Caco-2 (cell line): ENCODE measurements around the gene MED13L. TPM values are rescaled to one million over a fixed set of nuclear protein-coding genes. Genes with fewer than 3 reads are reported as not detected.
A peak's percentile ranks its signal among the peaks of the same experiment; 100 is the strongest.

ENCODE experiments used
- BruUV-seq: library from RNA; stranded (reverse); fragments of 400-500 nt; replicated peaks from 2 replicates; lab custom pipeline; 2021; lab: Mats Ljungman, UMichigan
- CTCF ChIA-PET: fragments of 300-600 bp; sonication (Branson Sonifier 250); formaldehyde crosslinking; loops from one replicate; lab custom pipeline; 2022; ENCODE audit warnings: antibody characterized with exemption; lab: Charles Lee
- POLR2A ChIA-PET: fragments of 300-600 bp; sonication (Branson Sonifier 250); formaldehyde crosslinking; loops from one replicate; lab custom pipeline; 2022; ENCODE audit warnings: antibody characterized with exemption; lab: Charles Lee
- DNase-seq, 2 experiments: peaks; one replicate each; pipeline versions ENCODE4 v3.0.0 to v3.0.0-alpha.2; 2020 to 2022
- H3K27me3 ChIP-seq: replicated peaks from 2 replicates; pipeline ENCODE4 v1.6.0; 2011; ENCODE audit warnings: low read length; ENCODE audit not compliant: control insufficient read depth, insufficient read depth
- H3K36me3 ChIP-seq: 2 replicates; pipeline ENCODE4 v1.5.1; 2011; ENCODE audit warnings: low read length; ENCODE audit not compliant: control insufficient read depth, insufficient read depth
- H3K4me1 ChIP-seq: fragments of 250-450 bp; sonication (Bioruptor Pico); 2 replicates; pipeline ENCODE4 v1.5.1; 2020; ENCODE audit warnings: mild to moderate bottlenecking
- H3K4me3 ChIP-seq: 2 replicates; pipeline ENCODE4 v1.5.1; 2011; ENCODE audit warnings: low read depth, mild to moderate bottlenecking, control low read depth, low read length
- H3K9me3 ChIP-seq: fragments of 250-450 bp; sonication (Bioruptor Pico); 2 replicates; pipeline ENCODE4 v1.5.1; 2020; ENCODE audit warnings: mild to moderate bottlenecking, moderate library complexity
- H3K27ac Mint-ChIP-seq: one replicate; pipeline ENCODE4 v1.8.0; 2022; ENCODE audit warnings: mixed read lengths; ENCODE audit not compliant: unreplicated experiment
- H3K27me3 Mint-ChIP-seq: one replicate; pipeline ENCODE4 v1.8.0; 2022; ENCODE audit warnings: mixed read lengths; ENCODE audit not compliant: insufficient read depth, unreplicated experiment
- H3K36me3 Mint-ChIP-seq: one replicate; pipeline ENCODE4 v1.8.0; 2022; ENCODE audit warnings: mild to moderate bottlenecking, mixed read lengths; ENCODE audit not compliant: insufficient read depth, unreplicated experiment
- H3K4me1 Mint-ChIP-seq: one replicate; pipeline ENCODE4 v1.8.0; 2022; ENCODE audit warnings: low read depth, mixed read lengths; ENCODE audit not compliant: unreplicated experiment
- H3K4me3 Mint-ChIP-seq: one replicate; pipeline ENCODE4 v1.8.0; 2022; ENCODE audit warnings: mild to moderate bottlenecking, moderate library complexity, mixed read lengths; ENCODE audit not compliant: unreplicated experiment
- H3K9me3 Mint-ChIP-seq: one replicate; pipeline ENCODE4 v1.8.0; 2022; ENCODE audit warnings: mixed read lengths; ENCODE audit not compliant: unreplicated experiment
- intact Hi-C: fragments of 100-400 bp; cut with micrococcal nuclease; formaldehyde crosslinking; loops from one replicate; pipeline ENCODE4 v1.10.0; 2022; ENCODE audit not compliant: unreplicated experiment
- total RNA-seq: library from RNA; stranded (reverse); gene quantifications from 2 replicates; pipeline ENCODE4 v1.2.3, GENCODE V29; 2022
- TF ChIP-seq, protein P1 (sequence below), 2 experiments: fragments of 200-600 bp in 1 of 2; IDR thresholded peaks; 1 replicate in 1 of 2; 2 replicates in 1 of 2; pipeline versions ENCODE4 v1.5.1 to v1.8.0; 2011 to 2022; ENCODE audit warnings: antibody characterized with exemption in 1 of 2, control low read depth in 1 of 2, inconsistent platforms in 1 of 2, low read depth in 1 of 2, low read length in 1 of 2, mild to moderate bottlenecking in 1 of 2, moderate library complexity in 1 of 2; ENCODE audit not compliant: insufficient read depth in 1 of 2, severe bottlenecking in 1 of 2, unreplicated experiment in 1 of 2

Gene MED13L
- total RNA-seq, 1 experiment from 2014 or later: 160 TPM

DNA sequence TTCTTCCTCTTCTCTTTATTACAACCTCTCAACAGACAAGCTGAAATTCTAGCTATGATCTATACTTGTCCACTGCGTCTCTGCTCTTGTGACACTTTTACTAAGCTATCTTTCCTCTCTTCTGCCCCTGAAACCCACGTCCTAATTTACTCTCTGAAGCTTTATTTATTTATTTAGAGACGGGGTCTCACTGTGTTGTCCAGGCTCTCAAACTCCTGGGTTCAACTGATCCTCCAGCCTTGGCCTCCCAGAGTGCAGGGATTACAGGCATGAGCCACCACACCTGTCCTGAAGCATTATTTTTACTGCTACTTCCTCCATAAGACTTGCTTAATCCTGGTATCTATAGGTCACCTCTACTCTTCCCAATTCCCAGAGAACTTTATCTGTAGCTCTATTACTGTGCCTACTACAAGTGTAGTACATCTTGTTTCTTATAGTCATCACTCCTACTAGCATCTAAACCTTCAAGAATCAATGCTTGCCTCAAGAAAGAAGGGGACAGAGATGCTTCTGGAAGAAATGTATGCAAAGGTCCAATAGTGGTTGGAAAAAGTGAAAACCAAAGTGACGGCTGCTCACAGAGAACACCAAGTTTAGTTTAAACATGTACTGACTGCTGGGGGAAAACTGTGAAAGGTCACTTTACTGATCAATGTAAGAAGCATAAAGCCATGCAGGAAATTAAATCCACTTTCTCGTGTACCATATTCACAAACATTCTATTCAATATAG, 61.3 kb downstream of the MED13L start:
- intact Hi-C loops: no loop called here
- Mint-ChIP-seq H3K4me3 (no peak overlapping the region), H3K9me3 (no peaks in the 10 kb centered on the region), H3K27ac (peak overlapping the region; percentile 11), H3K27me3 (no peaks in the 10 kb centered on the region), H3K4me1 (peaks cover 6% of the 10 kb centered on the region), H3K36me3 (no peaks in the 10 kb centered on the region)
- TF ChIP-seq, protein P1, sequence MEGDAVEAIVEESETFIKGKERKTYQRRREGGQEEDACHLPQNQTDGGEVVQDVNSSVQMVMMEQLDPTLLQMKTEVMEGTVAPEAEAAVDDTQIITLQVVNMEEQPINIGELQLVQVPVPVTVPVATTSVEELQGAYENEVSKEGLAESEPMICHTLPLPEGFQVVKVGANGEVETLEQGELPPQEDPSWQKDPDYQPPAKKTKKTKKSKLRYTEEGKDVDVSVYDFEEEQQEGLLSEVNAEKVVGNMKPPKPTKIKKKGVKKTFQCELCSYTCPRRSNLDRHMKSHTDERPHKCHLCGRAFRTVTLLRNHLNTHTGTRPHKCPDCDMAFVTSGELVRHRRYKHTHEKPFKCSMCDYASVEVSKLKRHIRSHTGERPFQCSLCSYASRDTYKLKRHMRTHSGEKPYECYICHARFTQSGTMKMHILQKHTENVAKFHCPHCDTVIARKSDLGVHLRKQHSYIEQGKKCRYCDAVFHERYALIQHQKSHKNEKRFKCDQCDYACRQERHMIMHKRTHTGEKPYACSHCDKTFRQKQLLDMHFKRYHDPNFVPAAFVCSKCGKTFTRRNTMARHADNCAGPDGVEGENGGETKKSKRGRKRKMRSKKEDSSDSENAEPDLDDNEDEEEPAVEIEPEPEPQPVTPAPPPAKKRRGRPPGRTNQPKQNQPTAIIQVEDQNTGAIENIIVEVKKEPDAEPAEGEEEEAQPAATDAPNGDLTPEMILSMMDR (IDR thresholded peaks at IDR 0.05; ENCODE audit: insufficient read depth in 1 of 2, low read depth in 1 of 2, low read length in 1 of 2, severe bottlenecking in 1 of 2, unreplicated experiment in 1 of 2): no peak
- ChIA-PET CTCF (no interaction called here), POLR2A (interaction anchor here (0.6 kb wide), 1 partner anchor 421 kb away, joined by 3 read pairs; no protein-coding TSS in a partner anchor)
- no TSS peak for BruUV-seq
- no peaks in the 10 kb centered on the region for H3K27me3 ChIP-seq
- no peaks in the 10 kb centered on the region for H3K36me3 ChIP-seq
- H3K4me1 ChIP-seq: no peaks in the 10 kb centered on the region
- DNase-seq: no peak
- no peak overlapping the region for H3K4me3 ChIP-seq
- no peaks in the 10 kb centered on the region for H3K9me3 ChIP-seq

DNA sequence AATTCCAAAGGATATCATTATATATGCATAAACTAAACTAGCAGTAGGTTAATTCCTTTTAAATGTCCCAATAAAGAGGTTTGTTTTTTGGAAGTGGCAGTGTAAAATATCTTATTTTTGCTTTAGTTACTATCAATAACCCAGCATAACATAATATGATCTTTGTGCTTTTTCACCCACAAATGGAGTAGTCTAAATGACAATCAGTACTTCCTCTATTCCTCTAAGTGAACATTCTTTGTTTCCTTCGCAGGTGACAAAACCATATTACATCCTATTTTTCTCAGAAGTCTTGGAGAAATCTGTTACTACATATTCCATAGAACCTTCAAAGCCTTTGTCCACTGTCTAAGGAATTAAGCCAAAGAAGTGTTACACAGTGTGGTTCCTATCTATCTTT, 62.5 kb downstream of the MED13L start:
- Histone ChIP-seq H3K9me3 (no peaks in the 10 kb centered on the region), H3K4me3 (no peak overlapping the region), H3K4me1 (no peaks in the 10 kb centered on the region), H3K36me3 (no peaks in the 10 kb centered on the region), H3K27me3 (no peaks in the 10 kb centered on the region)
- intact Hi-C loops: no loop called here
- no TSS peak for BruUV-seq
- Mint-ChIP-seq H3K4me3 (no peak overlapping the region), H3K9me3 (no peaks in the 10 kb centered on the region), H3K36me3 (no peaks in the 10 kb centered on the region), H3K4me1 (peaks cover 6% of the 10 kb centered on the region), H3K27me3 (no peaks in the 10 kb centered on the region), H3K27ac (no peak overlapping the region)
- DNase-seq: no peak
- ChIA-PET CTCF (no interaction called here), POLR2A (no interaction called here)
- TF ChIP-seq, protein P1 (IDR thresholded peaks at IDR 0.05; ENCODE audit: insufficient read depth in 1 of 2, low read depth in 1 of 2, low read length in 1 of 2, severe bottlenecking in 1 of 2, unreplicated experiment in 1 of 2): no peak

DNA sequence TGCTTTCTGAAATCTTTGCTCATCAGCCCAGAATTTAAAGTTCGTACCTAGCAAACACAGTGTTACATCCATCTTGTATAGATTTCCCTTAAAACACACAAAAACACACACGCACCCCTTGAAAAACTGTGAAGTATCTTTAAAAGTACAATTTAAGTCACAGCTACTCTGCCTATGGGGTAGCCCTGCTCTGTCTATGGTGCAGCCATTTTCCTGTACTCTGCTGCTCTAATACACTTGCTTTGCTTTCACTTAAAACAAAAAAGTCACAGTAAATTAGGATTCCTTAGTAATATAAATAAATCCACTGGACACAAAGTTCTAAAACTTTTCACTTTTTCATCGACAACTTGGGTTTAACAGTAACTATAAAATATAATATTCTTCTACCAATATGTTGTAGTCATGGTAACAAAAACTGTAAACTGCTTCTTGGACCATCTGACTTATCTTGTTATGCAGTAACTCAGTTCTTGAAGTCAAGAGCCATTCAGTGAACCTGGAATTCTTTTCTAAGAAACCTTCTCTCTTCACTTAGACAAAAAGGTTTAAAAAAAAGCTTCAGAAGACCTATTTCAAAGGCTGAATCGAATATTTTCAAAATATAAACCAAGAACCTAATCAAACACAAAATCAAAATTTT, 63.5 kb downstream of the MED13L start:
- H3K9me3 ChIP-seq: no peaks in the 10 kb centered on the region
- H3K27ac Mint-ChIP-seq: no peak overlapping the region
- H3K27me3 ChIP-seq: no peaks in the 10 kb centered on the region
- H3K4me1 ChIP-seq: no peaks in the 10 kb centered on the region
- no peaks in the 10 kb centered on the region for H3K36me3 ChIP-seq
- DNase-seq: no peak
- POLR2A ChIA-PET: no interaction called here
- intact Hi-C loops: no loop called here
- H3K9me3 Mint-ChIP-seq: no peaks in the 10 kb centered on the region
- no peaks in the 10 kb centered on the region for H3K27me3 Mint-ChIP-seq
- peaks cover 7% of the 10 kb centered on the region for H3K36me3 Mint-ChIP-seq
- H3K4me3 Mint-ChIP-seq: no peak overlapping the region
- TF ChIP-seq, protein P1 (IDR thresholded peaks at IDR 0.05; ENCODE audit: insufficient read depth in 1 of 2, low read depth in 1 of 2, low read length in 1 of 2, severe bottlenecking in 1 of 2, unreplicated experiment in 1 of 2): no peak
- CTCF ChIA-PET: no interaction called here
- no TSS peak for BruUV-seq
- H3K4me3 ChIP-seq: no peak overlapping the region
- peaks cover 14% of the 10 kb centered on the region for H3K4me1 Mint-ChIP-seq
